GM23338 (cell line): ENCODE data around the gene SNX8. TPM values are rescaled to one million over a fixed set of nuclear protein-coding genes. Genes with fewer than 3 reads are reported as not detected.
A peak's percentile ranks its signal among the peaks of the same experiment; 100 is the strongest.

Source experiments
- ATAC-seq: fragments of 200-7000 bp; cut with Tn5 transposase; 3 replicates; pipeline ENCODE4 v1.9.1; 2020
- DNase-seq: peaks from one replicate; pipeline ENCODE4 v3.0.0-alpha.2; 2015; ENCODE audit warnings: low spot score
- H2AFZ ChIP-seq: fragments of 200-600 bp; sonication (generic); 2 replicates; pipeline ENCODE4 v1.8.0; 2016; ENCODE audit warnings: antibody characterized with exemption, mild to moderate bottlenecking, moderate library complexity
- H3F3A ChIP-seq: fragments of 200-600 bp; sonication (generic); replicated peaks from 2 replicates; pipeline ENCODE4 v1.8.0; 2017; ENCODE audit warnings: antibody characterized with exemption, mixed run types, low read depth
- H3K27ac ChIP-seq: fragments of 200-600 bp; sonication (generic); 2 replicates; pipeline ENCODE4 v1.6.1; 2016; ENCODE audit warnings: low read depth
- H3K27me3 ChIP-seq: fragments of 200-600 bp; sonication (generic); 2 replicates; pipeline ENCODE4 v1.8.0; 2016; ENCODE audit warnings: mild to moderate bottlenecking, mixed run types, moderate library complexity; ENCODE audit not compliant: insufficient read depth
- H3K36me3 ChIP-seq: fragments of 200-600 bp; sonication (generic); 2 replicates; pipeline ENCODE4 v1.8.0; 2016; ENCODE audit warnings: mild to moderate bottlenecking; ENCODE audit not compliant: insufficient read depth
- H3K4me1 ChIP-seq: fragments of 200-600 bp; sonication (generic); 2 replicates; pipeline ENCODE4 v1.8.0; 2016; ENCODE audit warnings: mild to moderate bottlenecking, moderate library complexity; ENCODE audit not compliant: insufficient read depth
- H3K4me2 ChIP-seq: fragments of 200-600 bp; sonication (generic); 2 replicates; pipeline ENCODE4 v1.7.1; 2017; ENCODE audit warnings: mixed run types
- H3K4me3 ChIP-seq: fragments of 200-600 bp; sonication (generic); 2 replicates; pipeline ENCODE4 v1.6.1; 2016; ENCODE audit warnings: mixed run types
- H3K79me2 ChIP-seq: fragments of 200-600 bp; sonication (generic); replicated peaks from 2 replicates; pipeline ENCODE4 v1.8.0; 2017; ENCODE audit warnings: mild to moderate bottlenecking; ENCODE audit not compliant: insufficient read depth
- H3K9me2 ChIP-seq: fragments of 200-600 bp; sonication (generic); 2 replicates; pipeline ENCODE4 v1.8.0; 2017; ENCODE audit not compliant: insufficient read depth
- H4K20me1 ChIP-seq: fragments of 200-600 bp; sonication (generic); replicated peaks from 2 replicates; pipeline ENCODE4 v1.8.0; 2017; ENCODE audit warnings: mild to moderate bottlenecking; ENCODE audit not compliant: insufficient read depth
- H3K27ac Mint-ChIP-seq: 2 replicates; pipeline ENCODE4 v1.8.0; 2020; ENCODE audit warnings: inconsistent platforms, mild to moderate bottlenecking, moderate library complexity, mixed read lengths
- H3K27me3 Mint-ChIP-seq: 3 replicates; pipeline ENCODE4 v1.8.0; 2022; ENCODE audit warnings: low read depth, mild to moderate bottlenecking, moderate library complexity, mixed read lengths, inconsistent platforms; ENCODE audit not compliant: insufficient read depth, poor library complexity
- H3K36me3 Mint-ChIP-seq: 3 replicates; pipeline ENCODE4 v1.8.0; 2021; ENCODE audit warnings: low read depth, mild to moderate bottlenecking, inconsistent platforms, moderate library complexity, mixed read lengths
- H3K4me1 Mint-ChIP-seq: 3 replicates; pipeline ENCODE4 v1.8.0; 2020; ENCODE audit warnings: mild to moderate bottlenecking, inconsistent platforms, mixed read lengths
- H3K4me3 Mint-ChIP-seq: 3 replicates; pipeline ENCODE4 v1.8.0; 2021; ENCODE audit warnings: moderate library complexity, mild to moderate bottlenecking, inconsistent platforms, mixed read lengths
- H3K9me3 Mint-ChIP-seq: 3 replicates; pipeline ENCODE4 v1.8.0; 2020; ENCODE audit warnings: moderate library complexity, mild to moderate bottlenecking, inconsistent platforms, mixed read lengths
- CREB1 ChIP-seq: fragments of 250-450 bp; sonication (Bioruptor Pico); IDR thresholded peaks from 2 replicates; pipeline ENCODE4 v1.5.0; 2020; ENCODE audit warnings: low read depth, mild to moderate bottlenecking, moderate library complexity
- ETS1 ChIP-seq: IDR thresholded peaks from 2 replicates; pipeline ENCODE4 v1.6.1; 2016; ENCODE audit warnings: antibody characterized with exemption
- EZH2 ChIP-seq: fragments of 200-600 bp; sonication (generic); IDR thresholded peaks from one replicate; pipeline ENCODE4 v1.8.0; 2017; ENCODE audit warnings: antibody characterized with exemption, mild to moderate bottlenecking, low read depth; ENCODE audit not compliant: unreplicated experiment
- EZH2phosphoT487 ChIP-seq: fragments of 200-600 bp; sonication (generic); IDR thresholded peaks from one replicate; pipeline ENCODE4 v1.8.1; 2018; ENCODE audit warnings: antibody characterized with exemption; ENCODE audit not compliant: unreplicated experiment
- JUNB ChIP-seq: IDR thresholded peaks from one replicate; pipeline ENCODE4 v1.6.1; 2016; ENCODE audit warnings: antibody characterized with exemption; ENCODE audit not compliant: unreplicated experiment
- NANOG ChIP-seq: IDR thresholded peaks from 2 replicates; pipeline ENCODE4 v1.6.1; 2016; ENCODE audit warnings: antibody characterized with exemption, borderline replicate concordance
- POLR2AphosphoS5 ChIP-seq: IDR thresholded peaks from 2 replicates; pipeline ENCODE4 v1.6.1; 2016; ENCODE audit warnings: antibody characterized with exemption, low read depth
- REST ChIP-seq: IDR thresholded peaks from one replicate; pipeline ENCODE4 v1.6.1; 2018; ENCODE audit warnings: antibody characterized with exemption; ENCODE audit not compliant: unreplicated experiment
- STAT1 ChIP-seq: IDR thresholded peaks from one replicate; pipeline ENCODE4 v1.6.1; 2016; ENCODE audit warnings: antibody characterized with exemption; ENCODE audit not compliant: unreplicated experiment
- ZNF114 ChIP-seq: fragments of 250-450 bp; sonication (Bioruptor Pico); IDR thresholded peaks from 2 replicates; pipeline ENCODE4 v1.5.0; 2020; ENCODE audit warnings: mild to moderate bottlenecking, moderate library complexity
- polyA plus RNA-seq: library from polyadenylated mRNA; unstranded; fragments of >200 nt; fragmentation: Nextera tagmentation; extraction: Ambion mirVana; gene quantifications from 2 replicates; pipeline ENCODE4 v1.2.1, GENCODE V29; 2016
- total RNA-seq: library from RNA; depleted of rRNA; stranded (reverse); fragments of >200 nt; shearing (Covaris generic); gene quantifications from 2 replicates; pipeline ENCODE4 v1.2.3, GENCODE V29; 2014

The SNX8 gene
- total and polyA plus RNA-seq, 2 experiments from 2014 or later = 44.3 to 50.9 TPM

GRCh38 chr7:2244404-2244995 is 69.7 kb downstream of the SNX8 start:
- H4K20me1 ChIP-seq = no peaks in the 10 kb centered on the region; the same call in 1 of the 2 replicates
- peaks cover 14% of the 10 kb centered on the region for H3K36me3 Mint-ChIP-seq
- DNase-seq (no peak), ATAC-seq (no peak)
- H3K4me2 ChIP-seq = no peak overlapping the region
- H3K4me3 ChIP-seq = no peak overlapping the region
- H3F3A ChIP-seq = no peaks in the 10 kb centered on the region
- no peaks in the 10 kb centered on the region for H3K9me2 ChIP-seq
- TF ChIP-seq REST (no peak), ETS1 (no peak), CREB1 (no peak), NANOG (no peak), EZH2phosphoT487 (no peak), JUNB (no peak), ZNF114 (CRISPR knock-in tag) (no peak), POLR2AphosphoS5 (no peak)
- H3K27me3 ChIP-seq = no peaks in the 10 kb centered on the region
- peaks cover 9% of the 10 kb centered on the region for H3K4me1 Mint-ChIP-seq
- H3K4me3 Mint-ChIP-seq = no peak overlapping the region
- no peaks in the 10 kb centered on the region for H3K36me3 ChIP-seq
- peaks cover 31% of the 10 kb centered on the region for H3K79me2 ChIP-seq
- H3K9me3 Mint-ChIP-seq = no peaks in the 10 kb centered on the region
- peaks cover 17% of the 10 kb centered on the region for H3K27me3 Mint-ChIP-seq
- H2AFZ ChIP-seq = no peak overlapping the region
- H3K4me1 ChIP-seq = peaks cover 16% of the 10 kb centered on the region
- H3K27ac Mint-ChIP-seq = no peak overlapping the region
- no peak overlapping the region for H3K27ac ChIP-seq

GRCh38 chr7:2243458-2243857 is 70.8 kb downstream of the SNX8 start:
- H3K4me3 ChIP-seq = peak overlapping the region; percentile 94
- peaks cover 16% of the 10 kb centered on the region for H3K36me3 Mint-ChIP-seq
- H4K20me1 ChIP-seq = no peaks in the 10 kb centered on the region; the same call in 1 of the 2 replicates
- H3K27ac ChIP-seq = no peak overlapping the region
- peak overlapping the region; percentile 27; the same call in 1 of the 2 replicates for H3K27ac Mint-ChIP-seq
- peak overlapping the region; percentile 89 for H3K4me2 ChIP-seq
- H2AFZ ChIP-seq = no peak overlapping the region
- TF ChIP-seq EZH2 (no peak), NANOG (no peak), STAT1 (no peak)
- H3K4me1 Mint-ChIP-seq = peaks cover 9% of the 10 kb centered on the region
- H3F3A ChIP-seq = no peaks in the 10 kb centered on the region
- peak overlapping the region; percentile 90 for H3K4me3 Mint-ChIP-seq
- DNase-seq (no peak), ATAC-seq (no peak)
- no peaks in the 10 kb centered on the region for H3K27me3 ChIP-seq
- H3K36me3 ChIP-seq = peaks cover 2% of the 10 kb centered on the region; the same call in 1 of the 2 replicates
- peaks cover 11% of the 10 kb centered on the region for H3K27me3 Mint-ChIP-seq
- H3K79me2 ChIP-seq = peaks cover 32% of the 10 kb centered on the region
- H3K9me3 Mint-ChIP-seq = no peaks in the 10 kb centered on the region
- H3K9me2 ChIP-seq = no peaks in the 10 kb centered on the region
- peaks cover 16% of the 10 kb centered on the region for H3K4me1 ChIP-seq
